RCC 7860 (cell line): Measurements from ENCODE around the gene MINK1.
"Not testable (repeated sequence)": the region's sequence is repeated elsewhere in the genome, so short reads cannot be mapped to it uniquely, and the experiment has no call there.

Experiments
- DNase-seq: peaks from one replicate; pipeline ENCODE4 v3.0.0-alpha.2; 2015; ENCODE audit warnings: low spot score
- FAIRE-seq: peaks from 2 replicates; lab custom pipeline; 2012; peaks lifted over from hg19 to GRCh38; lab: Jason Lieb, UNC

The MINK1 gene

GRCh38 chr17:4896332-4897197 lies 63.4 kb downstream of the MINK1 start:
- FAIRE-seq (no peak), DNase-seq (no peak)

DNA sequence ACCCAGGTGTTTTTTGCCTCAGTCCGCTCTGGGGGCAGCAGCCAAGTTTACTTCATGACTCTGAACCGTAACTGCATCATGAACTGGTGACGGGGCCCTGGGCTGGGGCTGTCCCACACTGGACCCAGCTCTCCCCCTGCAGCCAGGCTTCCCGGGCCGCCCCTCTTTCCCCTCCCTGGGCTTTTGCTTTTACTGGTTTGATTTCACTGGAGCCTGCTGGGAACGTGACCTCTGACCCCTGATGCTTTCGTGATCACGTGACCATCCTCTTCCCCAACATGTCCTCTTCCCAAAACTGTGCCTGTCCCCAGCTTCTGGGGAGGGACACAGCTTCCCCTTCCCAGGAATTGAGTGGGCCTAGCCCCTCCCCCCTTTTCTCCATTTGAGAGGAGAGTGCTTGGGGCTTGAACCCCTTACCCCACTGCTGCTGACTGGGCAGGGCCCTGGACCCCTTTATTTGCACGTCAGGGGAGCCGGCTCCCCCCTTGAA lies 64.1 kb downstream of the MINK1 start:
- FAIRE-seq (no peak), DNase-seq (no peak)

DNA sequence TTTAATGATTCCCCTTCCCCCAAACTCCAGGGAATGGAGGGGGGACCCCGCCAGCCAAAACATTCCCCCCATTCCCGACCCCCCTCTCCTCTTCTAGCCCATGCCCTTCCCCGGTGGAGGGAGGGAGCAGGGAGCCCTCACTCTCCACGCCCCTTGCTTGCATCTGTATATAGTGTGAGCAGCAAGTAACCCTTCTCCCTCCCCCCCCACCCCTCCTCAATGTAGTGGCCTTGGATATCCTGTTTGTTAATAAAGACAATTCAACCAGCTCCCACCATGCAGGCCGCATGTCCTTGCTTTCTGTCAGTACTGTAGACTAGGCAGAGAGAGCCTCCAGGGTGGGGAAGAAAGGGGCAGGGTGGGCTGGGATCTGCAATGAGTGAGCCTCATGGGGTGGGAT lies 64.6 kb downstream of the MINK1 start:
- FAIRE-seq (no peak), DNase-seq (no peak)

DNA sequence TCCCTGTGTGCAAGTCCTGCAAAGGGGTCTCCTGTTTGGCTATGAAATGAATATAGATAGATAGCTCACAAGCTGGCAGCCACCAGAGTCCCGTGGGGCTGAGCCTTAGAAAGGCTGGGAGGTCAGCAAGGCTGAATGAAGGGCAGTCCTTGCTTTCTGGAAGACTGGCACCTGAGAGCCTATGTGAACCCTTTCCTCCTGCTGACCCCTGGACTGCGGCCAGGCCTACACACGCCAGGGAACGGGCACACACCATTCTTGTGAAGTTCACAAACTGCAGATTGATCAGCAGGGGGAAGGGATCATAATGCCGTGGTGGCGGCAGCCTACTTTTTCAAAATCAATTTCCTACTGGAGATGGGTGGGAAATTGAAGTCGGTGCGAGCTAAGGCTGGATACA lies 65.2 kb downstream of the MINK1 start:
- FAIRE-seq, result no peak

GRCh38 chr17:4898927-4899326 lies 65.8 kb downstream of the MINK1 start:
- no peak for FAIRE-seq

More for the DNA sequence above, 65.2 kb downstream of the MINK1 start:
- DNase-seq, result no peak

DNA sequence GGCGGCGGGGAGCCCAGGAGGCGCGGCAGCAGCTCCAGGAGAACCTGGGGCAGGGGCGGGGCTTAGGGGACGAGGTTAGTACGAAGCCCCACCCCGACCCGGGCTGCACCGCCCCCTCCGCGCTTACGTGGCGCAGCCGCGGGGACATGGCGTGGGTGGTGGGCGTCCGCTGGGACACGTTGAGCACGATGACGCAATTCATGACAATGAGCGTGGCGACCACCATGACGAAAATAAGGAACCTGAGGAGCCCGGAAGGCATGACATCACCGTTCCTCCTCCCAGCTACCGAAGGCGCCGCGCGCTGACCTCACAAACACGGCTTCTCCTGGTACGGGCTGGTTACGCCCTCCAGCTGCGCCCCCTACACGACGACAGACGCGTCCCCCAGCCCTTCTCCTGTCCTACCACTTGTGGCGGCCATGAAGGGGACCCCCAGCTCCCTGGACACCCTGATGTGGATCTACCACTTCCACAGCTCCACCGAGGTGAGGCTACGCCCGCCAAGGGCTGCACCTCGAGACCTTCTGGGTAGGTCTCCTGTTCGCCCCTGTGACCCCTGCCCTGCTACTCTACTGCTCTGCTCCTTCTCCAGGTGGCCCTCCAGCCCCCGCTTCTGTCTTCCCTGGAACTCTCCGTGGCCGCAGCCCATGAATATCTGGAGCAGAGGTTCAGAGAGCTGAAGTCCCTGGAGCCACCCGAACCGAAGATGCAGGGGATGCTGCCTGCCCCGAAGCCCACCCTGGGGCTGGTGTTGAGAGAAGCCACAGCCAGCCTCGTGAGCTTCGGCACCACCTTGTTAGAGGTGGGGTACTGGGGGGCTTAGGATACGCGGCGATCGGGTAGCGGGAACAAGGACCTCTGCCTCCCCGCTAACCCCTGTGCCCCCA lies 66.4 kb downstream of the MINK1 start, which contains the start of gene C17orf107:
Gene C17orf107 (plus strand): TSS at position 196 of the 890 bp plus-strand sequence. CDS start 227 bp downstream, at position 423.
- FAIRE-seq (no peak), DNase-seq (no peak)

More at GRCh38 chr17:4898927-4899326, 65.8 kb downstream of the MINK1 start:
- no peak for DNase-seq

- no peak for DNase-seq
- no peak for FAIRE-seq
Measured at GRCh38 chr17:4900231-4901107, 67.3 kb downstream of the MINK1 start.

DNA sequence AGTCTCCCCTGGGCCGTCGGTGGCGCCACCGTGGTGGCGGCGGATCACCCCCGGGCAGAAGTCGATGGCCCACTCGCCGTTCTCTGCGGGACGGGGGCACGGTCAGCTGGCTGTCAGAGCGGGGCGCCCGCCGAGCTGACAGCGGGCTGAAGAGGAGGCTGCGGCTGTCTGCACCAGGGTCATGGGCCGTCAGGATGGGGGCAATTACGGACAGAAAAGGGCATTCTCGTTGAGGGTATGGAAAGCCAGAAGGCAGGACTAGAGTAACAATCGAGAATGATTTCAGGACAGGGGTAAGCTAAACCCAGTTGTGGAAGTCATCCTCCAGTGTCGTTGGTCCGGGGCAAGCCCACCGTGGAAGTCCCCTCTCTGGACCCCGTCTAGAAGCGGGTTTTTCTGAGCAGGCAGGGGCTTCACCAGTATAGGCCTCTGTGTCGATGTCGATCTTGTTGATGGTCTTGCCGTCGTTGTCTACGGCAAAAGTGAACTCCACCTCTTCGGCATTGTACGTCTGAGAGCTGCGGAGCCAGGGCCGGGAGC lies 68.0 kb downstream of the MINK1 start:
- DNase-seq, result no peak
- no peak for FAIRE-seq

GRCh38 chr17:4901648-4902344 lies 68.7 kb downstream of the MINK1 start:
- FAIRE-seq (no peak), DNase-seq (no peak)

DNA sequence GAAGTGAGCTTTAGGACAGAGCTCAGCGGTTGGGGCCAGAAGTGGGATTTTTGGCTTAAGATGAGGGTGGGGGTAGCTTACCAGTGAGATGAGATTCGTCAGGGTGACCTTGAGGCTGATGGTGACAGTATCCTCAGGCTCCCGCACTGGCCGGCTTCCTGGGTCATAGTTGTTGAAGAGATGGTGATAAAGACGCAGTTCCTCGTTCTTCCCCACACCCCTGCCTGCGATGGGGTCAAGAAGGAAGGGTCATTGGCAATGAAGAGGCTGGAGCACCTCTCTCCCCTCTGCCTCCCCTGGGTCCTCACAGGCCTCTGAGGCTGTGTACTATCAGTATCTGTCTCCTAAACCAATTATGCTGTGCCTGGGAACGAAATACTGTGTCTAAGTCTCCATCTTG lies 69.4 kb downstream of the MINK1 start:
- FAIRE-seq, result no peak
- DNase-seq, result no peak

DNA sequence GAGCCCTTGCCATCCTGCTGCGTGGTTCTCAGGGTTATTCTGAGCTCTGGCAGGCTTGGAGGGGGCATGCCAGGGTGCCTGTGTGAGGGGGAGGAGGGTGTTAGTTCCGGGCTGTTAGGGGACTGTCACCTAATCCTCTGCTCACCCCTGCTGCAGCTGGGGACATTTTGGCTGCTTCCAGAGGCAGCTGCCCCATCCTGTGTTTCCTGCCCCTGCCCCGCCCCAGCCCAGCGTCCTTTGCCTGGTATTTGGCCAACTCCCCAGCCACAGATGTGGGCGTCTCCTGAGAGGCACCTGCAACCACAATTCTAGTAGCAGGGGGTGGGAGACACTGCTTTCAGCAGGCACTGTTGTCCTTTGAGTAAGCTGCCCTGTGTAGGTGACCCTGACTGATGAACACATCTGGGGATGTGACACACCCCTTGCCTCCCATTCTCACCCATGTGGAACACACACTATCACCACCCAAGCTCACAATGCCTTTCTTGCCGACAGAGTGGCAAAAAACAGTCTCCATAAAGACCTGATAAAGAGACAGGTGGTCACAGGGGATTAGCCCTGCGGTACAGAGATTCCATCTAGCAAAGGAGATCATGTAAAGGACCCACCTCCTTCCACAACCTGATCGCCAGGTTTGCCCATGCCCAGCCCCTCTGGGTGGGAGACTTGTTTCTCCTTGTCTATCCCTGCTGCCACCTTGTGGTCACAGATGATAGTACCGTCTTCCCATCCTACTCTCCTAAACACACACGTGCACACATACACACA lies 70.1 kb downstream of the MINK1 start, which contains the start of gene CHRNE:
Gene CHRNE (minus strand): TSS at position 48 of the 768 bp plus-strand sequence. CDS start 35 bp downstream, at position 13.
- no peak for FAIRE-seq
- DNase-seq, result peak; percentile 44

- DNase-seq, FAIRE-seq: not testable (repeated sequence)
Measured at GRCh38 chr17:4906642-4907041, 73.5 kb downstream of the MINK1 start.

- FAIRE-seq (no peak), DNase-seq (no peak)
Measured at GRCh38 chr17:4908301-4908700, 75.2 kb downstream of the MINK1 start.

DNA sequence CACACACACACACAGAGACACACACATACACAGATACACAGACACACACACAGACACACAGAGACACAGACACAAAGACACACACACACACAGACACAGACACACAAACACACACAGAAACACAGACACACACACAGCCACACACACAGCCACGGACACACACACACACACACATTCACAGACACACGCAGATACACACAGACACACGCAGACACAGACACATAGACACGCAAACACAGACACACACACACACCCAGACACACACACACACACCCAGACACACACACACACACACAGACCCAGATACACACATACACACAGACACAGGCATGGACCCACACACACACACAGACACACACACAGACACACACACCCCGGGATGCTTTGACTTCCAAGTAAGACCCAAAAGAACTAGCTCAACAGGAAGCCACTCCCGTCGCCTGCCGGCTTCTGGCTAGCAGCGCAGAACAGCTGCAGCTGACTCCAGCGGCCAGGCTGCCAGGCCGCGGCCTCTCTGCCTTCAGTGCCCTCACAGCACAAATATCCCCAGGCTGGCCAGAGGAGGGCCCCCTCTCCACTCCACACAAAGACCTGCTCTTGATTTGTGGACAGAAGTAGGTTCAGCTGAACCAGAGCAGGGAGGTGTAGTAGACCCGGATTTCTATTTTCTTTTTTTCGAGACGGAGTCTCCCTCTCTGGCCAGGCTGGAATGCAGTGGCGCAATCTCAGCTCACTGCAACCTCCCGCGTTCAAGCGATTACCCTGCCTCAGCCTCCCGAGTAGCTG lies 75.8 kb downstream of the MINK1 start:
- peak; percentile 44 for DNase-seq
- FAIRE-seq, result no peak

- no peak for DNase-seq
- no peak for FAIRE-seq
Measured at GRCh38 chr17:4913994-4914393, 80.9 kb downstream of the MINK1 start.

DNA sequence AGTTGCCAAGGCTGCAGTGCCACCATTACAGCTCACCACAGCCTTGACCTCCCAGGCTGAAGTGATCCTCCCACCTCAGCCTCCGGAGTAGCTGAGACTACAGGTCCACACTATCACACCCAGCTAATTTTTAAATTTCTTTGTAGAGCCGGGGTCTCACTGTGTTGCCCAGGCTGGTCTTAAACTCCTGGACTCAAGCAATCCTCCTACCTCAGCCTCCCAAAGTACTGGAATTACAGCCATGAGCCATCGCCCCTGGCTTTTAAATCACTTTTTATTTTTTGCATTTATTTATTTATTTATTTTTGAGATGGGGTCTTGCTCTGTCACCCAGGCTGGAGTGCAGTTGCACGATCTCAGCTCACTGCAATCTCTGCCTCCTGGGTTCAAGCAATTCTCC lies 81.4 kb downstream of the MINK1 start:
- not testable (repeated sequence) for DNase-seq, FAIRE-seq

DNA sequence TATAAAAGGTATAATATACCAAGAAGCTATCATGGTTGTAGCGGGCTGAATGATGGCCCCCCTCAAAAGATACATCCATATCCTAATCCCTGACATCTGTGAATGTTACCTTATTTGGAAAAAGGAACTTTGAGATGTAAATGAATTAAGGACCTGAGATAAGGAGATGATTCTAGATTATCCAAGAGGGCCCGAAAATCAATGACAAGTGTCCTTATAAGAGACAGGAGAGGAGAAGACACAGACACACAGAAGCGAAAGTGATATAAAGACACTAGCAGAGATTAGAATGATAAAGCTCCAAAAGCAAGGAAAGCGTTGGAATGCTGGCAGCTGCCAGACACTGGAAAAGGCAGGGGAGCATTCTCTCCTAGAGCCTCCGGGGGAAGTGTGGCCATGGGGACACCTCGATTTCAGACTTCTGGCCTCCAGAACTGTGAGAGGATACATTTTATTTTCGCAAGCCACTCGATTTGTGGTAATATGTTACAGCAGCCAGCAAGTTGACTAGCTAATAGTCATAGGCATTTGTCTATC lies 86.4 kb downstream of the MINK1 start:
- DNase-seq (no peak), FAIRE-seq (no peak)
